H1 (cell line): ENCODE measurements around the gene ACTR6. TPM values are rescaled to one million over a fixed set of nuclear protein-coding genes. Genes with fewer than 3 reads are reported as not detected.

Source experiments
- CTCF ChIA-PET: fragments of 300-600 bp; sonication (Branson Sonifier 250); formaldehyde crosslinking; loops from one replicate; lab custom pipeline; 2021; ENCODE audit not compliant: partially characterized antibody; lab: Charles Lee
- POLR2A ChIA-PET: fragments of 300-600 bp; sonication (Branson Sonifier 250); formaldehyde crosslinking; loops from one replicate; lab custom pipeline; 2021; ENCODE audit warnings: inconsistent platforms; ENCODE audit not compliant: partially characterized antibody; lab: Charles Lee
- DNase-seq, 2 experiments: peaks; one replicate each; pipeline versions ENCODE4 v3.0.0 to v3.0.0-alpha.2; 2010 to 2022; ENCODE audit warnings: low spot score in 2 of 2, low read depth in 1 of 2, mixed read lengths in 1 of 2
- FAIRE-seq: peaks from 2 replicates; lab custom pipeline; 2011; peaks lifted over from hg19 to GRCh38; lab: Jason Lieb, UNC
- H2AFZ ChIP-seq: 2 replicates; pipeline ENCODE4 v1.8.1; 2012; ENCODE audit warnings: low read length, inconsistent platforms
- H2AK5ac ChIP-seq: 2 replicates; pipeline ENCODE4 v1.6.1; 2013; ENCODE audit warnings: low read depth, low read length
- H2BK120ac ChIP-seq: replicated peaks from 2 replicates; pipeline ENCODE3; 2013; ENCODE audit warnings: low read depth, low read length, inconsistent platforms
- H2BK12ac ChIP-seq: 2 replicates; pipeline ENCODE4 v1.6.1; 2013; ENCODE audit warnings: low read depth, low read length
- H2BK15ac ChIP-seq: 2 replicates; pipeline ENCODE4 v1.6.1; 2013; ENCODE audit warnings: low read length
- H2BK20ac ChIP-seq: 2 replicates; pipeline ENCODE4 v1.6.1; 2013; ENCODE audit warnings: low read length
- H2BK5ac ChIP-seq: 2 replicates; pipeline ENCODE4 v1.6.1; 2013; ENCODE audit warnings: low read depth, low read length
- H3K14ac ChIP-seq: 2 replicates; pipeline ENCODE4 v1.6.1; 2013; ENCODE audit warnings: inconsistent platforms; ENCODE audit not compliant: insufficient read length
- H3K18ac ChIP-seq: 2 replicates; pipeline ENCODE4 v1.6.1; 2013; ENCODE audit warnings: low read length; ENCODE audit errors: extremely low read depth
- H3K23ac ChIP-seq: 2 replicates; pipeline ENCODE4 v1.6.1; 2013; ENCODE audit warnings: inconsistent platforms; ENCODE audit not compliant: insufficient read length
- H3K23me2 ChIP-seq: 2 replicates; pipeline ENCODE4 v1.6.1; 2013; ENCODE audit warnings: low read depth, low read length
- H3K27ac ChIP-seq: 2 replicates; pipeline ENCODE4 v1.6.1; 2011; ENCODE audit warnings: low read depth, low read length, inconsistent platforms
- H3K27me3 ChIP-seq, 4 experiments: replicated peaks in 1 of 4; 1 replicate in 1 of 4; 2 replicates in 3 of 4; pipeline versions ENCODE4 v1.6.1 to v1.8.1; 2011 to 2013; ENCODE audit warnings: low read length in 3 of 4, mild to moderate bottlenecking in 3 of 4, inconsistent platforms in 2 of 4, mixed read lengths in 2 of 4, moderate library complexity in 1 of 4; ENCODE audit not compliant: control insufficient read depth in 3 of 4, insufficient read depth in 3 of 4; ENCODE audit errors: extremely low read depth in 1 of 4
- H3K36me3 ChIP-seq, 4 experiments: 2 replicates each; pipeline versions ENCODE4 v1.6.1 to v1.8.1; 2011 to 2013; ENCODE audit warnings: mild to moderate bottlenecking in 4 of 4, low read length in 3 of 4, moderate library complexity in 2 of 4, control low read depth in 1 of 4, inconsistent platforms in 1 of 4; ENCODE audit not compliant: insufficient read depth in 4 of 4, control insufficient read depth in 2 of 4
- H3K4ac ChIP-seq: replicated peaks from 2 replicates; pipeline ENCODE3; 2013; ENCODE audit warnings: low read length, low read depth, mixed read lengths, inconsistent platforms; ENCODE audit not compliant: insufficient read length
- H3K4me1 ChIP-seq, 4 experiments: replicated peaks in 1 of 4; 1 replicate in 1 of 4; 2 replicates in 3 of 4; pipeline versions ENCODE4 v1.6.1 to v1.8.1; 2011 to 2013; ENCODE audit warnings: low read length in 3 of 4, inconsistent platforms in 2 of 4, mixed read lengths in 1 of 4; ENCODE audit not compliant: insufficient read depth in 4 of 4, control insufficient read depth in 3 of 4
- H3K4me2 ChIP-seq, 2 experiments: 2 replicates each; pipeline versions ENCODE4 v1.6.1 to v1.8.1; 2011 to 2013; ENCODE audit warnings: low read depth in 2 of 2, low read length in 2 of 2, control low read depth in 1 of 2, inconsistent platforms in 1 of 2, mild to moderate bottlenecking in 1 of 2; ENCODE audit not compliant: insufficient read depth in 1 of 2
- H3K4me3 ChIP-seq, 4 experiments: fragments of 200-600, 300-600 bp in 1 of 4; sonication (generic), shearing (Covaris generic), sonication (Bioruptor Twin) in 1 of 4; 2 replicates each; pipeline versions ENCODE4 v1.5.1 to v1.8.1; 2011 to 2016; ENCODE audit warnings: low read length in 4 of 4, low read depth in 3 of 4, control low read depth in 2 of 4, inconsistent platforms in 2 of 4, mild to moderate bottlenecking in 2 of 4, mixed read lengths in 1 of 4, moderate library complexity in 1 of 4; ENCODE audit not compliant: insufficient read depth in 2 of 4; ENCODE audit errors: extremely low read depth in 1 of 4
- H3K56ac ChIP-seq: replicated peaks from 2 replicates; pipeline ENCODE3; 2013; ENCODE audit warnings: low read depth, mild to moderate bottlenecking, mixed read lengths, low read length, inconsistent platforms; ENCODE audit not compliant: insufficient read length
- H3K79me1 ChIP-seq: 2 replicates; pipeline ENCODE4 v1.6.1; 2013; ENCODE audit warnings: low read depth, low read length, control low read depth
- H3K79me2 ChIP-seq, 2 experiments: 2 replicates each; pipeline versions ENCODE4 v1.6.1 to v1.8.1; 2012 to 2013; ENCODE audit warnings: low read length in 2 of 2, mild to moderate bottlenecking in 2 of 2, inconsistent platforms in 1 of 2; ENCODE audit not compliant: insufficient read depth in 2 of 2, control insufficient read depth in 1 of 2
- H3K9ac ChIP-seq, 4 experiments: replicated peaks in 1 of 4; 1 replicate in 1 of 4; 2 replicates in 3 of 4; pipeline versions ENCODE4 v1.6.1 to v1.8.1; 2011 to 2013; ENCODE audit warnings: low read depth in 3 of 4, low read length in 3 of 4, control low read depth in 2 of 4, mild to moderate bottlenecking in 2 of 4, moderate library complexity in 2 of 4, inconsistent platforms in 1 of 4; ENCODE audit errors: extremely low read depth in 1 of 4
- H3K9me3 ChIP-seq, 2 experiments: 2 replicates each; pipeline versions ENCODE4 v1.6.1 to v1.8.1; 2012 to 2013; ENCODE audit warnings: mild to moderate bottlenecking in 2 of 2, moderate library complexity in 2 of 2, control low read depth in 1 of 2, inconsistent platforms in 1 of 2, low read depth in 1 of 2, low read length in 1 of 2, mixed read lengths in 1 of 2; ENCODE audit not compliant: insufficient read depth in 2 of 2
- H4K20me1 ChIP-seq, 2 experiments: replicated peaks in 1 of 2; 2 replicates each; pipeline versions ENCODE3 to v1.8.1; 2011 to 2013; ENCODE audit warnings: inconsistent platforms in 2 of 2, low read length in 2 of 2, mild to moderate bottlenecking in 1 of 2; ENCODE audit not compliant: insufficient read depth in 2 of 2, control insufficient read depth in 1 of 2
- H4K5ac ChIP-seq: 2 replicates; pipeline ENCODE4 v1.6.1; 2013; ENCODE audit warnings: low read length, low read depth, mixed read lengths, inconsistent platforms; ENCODE audit not compliant: insufficient read length
- H4K8ac ChIP-seq: 2 replicates; pipeline ENCODE4 v1.8.0; 2013; ENCODE audit warnings: mild to moderate bottlenecking, moderate library complexity, low read length, inconsistent platforms; ENCODE audit not compliant: insufficient read depth; ENCODE audit errors: extremely low read depth
- H4K91ac ChIP-seq: replicated peaks from 2 replicates; pipeline ENCODE3; 2013; ENCODE audit warnings: low read length, mixed read lengths, inconsistent platforms; ENCODE audit not compliant: insufficient read length
- NANOG ChIP-seq: IDR thresholded peaks from 2 replicates; pipeline ENCODE4 v1.6.1; 2011; ENCODE audit warnings: low read length, low read depth, mild to moderate bottlenecking, inconsistent platforms; ENCODE audit not compliant: insufficient read depth, poor library complexity, severe bottlenecking
- RBBP5 ChIP-seq: IDR thresholded peaks from 2 replicates; pipeline ENCODE4 v1.7.1; 2012; ENCODE audit warnings: low read depth, mild to moderate bottlenecking, inconsistent platforms, low read length, moderate library complexity, borderline replicate concordance
- RNF2 ChIP-seq: fragments of 200-900, 300-1000 bp; sonication (generic); IDR thresholded peaks from 2 replicates; pipeline ENCODE4 v1.7.1; 2016; ENCODE audit warnings: borderline replicate concordance, low read depth, mild to moderate bottlenecking, antibody characterized with exemption, low read length; ENCODE audit not compliant: poor library complexity, severe bottlenecking; ENCODE audit errors: missing control alignments
- SRF ChIP-seq: IDR thresholded peaks from 2 replicates; pipeline ENCODE4 v1.6.1; 2011; ENCODE audit warnings: mild to moderate bottlenecking, low read depth, low read length, moderate library complexity
- TBP ChIP-seq: IDR thresholded peaks from 2 replicates; pipeline ENCODE4 v1.6.1; 2011; ENCODE audit warnings: low read depth, low read length, improper control_type of control experiment
- WGBS, 2 experiments: shearing (Covaris generic) in 1 of 2; methylation state at CpG; one replicate each; pipeline versions ENCODE4 v1.1.6 to v1.1.7; 2013 to 2015; ENCODE audit warnings: low lambda C conversion rate in 2 of 2, mixed read lengths in 2 of 2, inconsistent platforms in 1 of 2, low coverage in 1 of 2, missing lambda C conversion rate in 1 of 2; ENCODE audit not compliant: insufficient replicate concordance in 2 of 2, insufficient coverage in 1 of 2, insufficient read length in 1 of 2; ENCODE audit errors: extremely low coverage in 1 of 2, missing lambda C conversion rate in 1 of 2; 5-methylcytosine and 5-hydroxymethylcytosine counted together
- polyA plus RNA-seq, 7 experiments: library from polyadenylated mRNA; depleted of rRNA in 3 of 7; stranded (reverse) in 5 of 7; unstranded in 2 of 7; fragments of >200 nt in 5 of 7; fragments of 200-250 nt in 2 of 7; gene quantifications; 1 replicate in 5 of 7; 2 replicates in 1 of 7; 4 replicates in 1 of 7; pipeline versions ENCODE4 v1.2.1 to v1.2.3, GENCODE V29; 2011 to 2013; ENCODE audit warnings: missing spikeins in 2 of 7, mixed read lengths in 2 of 7
- total RNA-seq: library from RNA; stranded (reverse); fragmentation: NEBNext Ultra II Directional; extraction: Animal tissue kit (Norgen Biotek cat#: 25700); gene quantifications from 2 replicates; pipeline ENCODE4 v1.2.1, GENCODE V29; 2021

Gene ACTR6
- total and polyA plus RNA-seq, 2 of the 8 experiments (the other 6 are each of a cell fraction or from before 2014, with no cell fraction given): 10.2 to 36.8 TPM

- WGBS, 2 experiments: 81% methylated on average over 3 of the region's 3 CpGs; no CpG with 5 or more reads in 1 of the 2 experiments
- FAIRE-seq (no peak), DNase-seq (no peak)
- Histone ChIP-seq H2BK5ac (no peak overlapping the region), H2AFZ (no peak overlapping the region), H3K4me2 (no peak overlapping the region), H3K9ac (no peak overlapping the region), H2AK5ac (no peak overlapping the region), H2BK15ac (no peak overlapping the region), H3K27ac (no peak overlapping the region), H3K36me3 (no peaks in the 10 kb centered on the region), H2BK12ac (no peak overlapping the region), H4K20me1 (no peaks in the 10 kb centered on the region), H3K4me3 (no peak overlapping the region), H3K14ac (no peak overlapping the region), H3K79me1 (no peaks in the 10 kb centered on the region), H3K79me2 (no peaks in the 10 kb centered on the region), H3K4me1 (no peaks in the 10 kb centered on the region), H4K91ac (no peak overlapping the region), H3K23ac (no peak overlapping the region), H4K5ac (no peak overlapping the region), H2BK20ac (no peak overlapping the region), H3K27me3 (no peaks in the 10 kb centered on the region), H4K8ac (no peak overlapping the region), H3K9me3 (no peaks in the 10 kb centered on the region), H3K23me2 (no peaks in the 10 kb centered on the region; the same call in 1 of the 2 replicates), H2BK120ac (no peak overlapping the region), H3K4ac (no peak overlapping the region), H3K56ac (no peak overlapping the region), H3K18ac (no peak overlapping the region)
- POLR2A ChIA-PET: interaction anchor here (1.1 kb wide), 1 partner anchor 11 kb away, joined by 4 read pairs; no protein-coding TSS in a partner anchor
- CTCF ChIA-PET: interaction anchor here (0.6 to 2.5 kb wide), 21 partner anchors 8 to 789 kb away, joined by 3 to 9 read pairs (median 3); partner anchors contain the start of gene SLC17A8
- TF ChIP-seq TBP: no peak
- TF ChIP-seq RBBP5: no peak
- no peak for TF ChIP-seq NANOG
- TF ChIP-seq SRF: no peak
- TF ChIP-seq RNF2: no peak
Measured at GRCh38 chr12:100234166-100234565, 33.6 kb downstream of the ACTR6 start.
